GM12864 (cell line): ENCODE data around the gene ITGBL1.

Experiments
- DNase-seq: peaks from one replicate; pipeline ENCODE4 v3.0.0-alpha.2; 2011; ENCODE audit warnings: low read depth
- H3K4me3 ChIP-seq: 2 replicates; pipeline ENCODE4 v1.5.1; 2011; ENCODE audit warnings: mild to moderate bottlenecking, low read depth, low read length, control low read depth
- CTCF ChIP-seq: IDR thresholded peaks from 2 replicates; pipeline ENCODE4 v1.5.1; 2011; ENCODE audit warnings: low read depth, mild to moderate bottlenecking, moderate library complexity, low read length, control low read depth, inconsistent platforms; ENCODE audit errors: missing control alignments

The ITGBL1 gene

DNA sequence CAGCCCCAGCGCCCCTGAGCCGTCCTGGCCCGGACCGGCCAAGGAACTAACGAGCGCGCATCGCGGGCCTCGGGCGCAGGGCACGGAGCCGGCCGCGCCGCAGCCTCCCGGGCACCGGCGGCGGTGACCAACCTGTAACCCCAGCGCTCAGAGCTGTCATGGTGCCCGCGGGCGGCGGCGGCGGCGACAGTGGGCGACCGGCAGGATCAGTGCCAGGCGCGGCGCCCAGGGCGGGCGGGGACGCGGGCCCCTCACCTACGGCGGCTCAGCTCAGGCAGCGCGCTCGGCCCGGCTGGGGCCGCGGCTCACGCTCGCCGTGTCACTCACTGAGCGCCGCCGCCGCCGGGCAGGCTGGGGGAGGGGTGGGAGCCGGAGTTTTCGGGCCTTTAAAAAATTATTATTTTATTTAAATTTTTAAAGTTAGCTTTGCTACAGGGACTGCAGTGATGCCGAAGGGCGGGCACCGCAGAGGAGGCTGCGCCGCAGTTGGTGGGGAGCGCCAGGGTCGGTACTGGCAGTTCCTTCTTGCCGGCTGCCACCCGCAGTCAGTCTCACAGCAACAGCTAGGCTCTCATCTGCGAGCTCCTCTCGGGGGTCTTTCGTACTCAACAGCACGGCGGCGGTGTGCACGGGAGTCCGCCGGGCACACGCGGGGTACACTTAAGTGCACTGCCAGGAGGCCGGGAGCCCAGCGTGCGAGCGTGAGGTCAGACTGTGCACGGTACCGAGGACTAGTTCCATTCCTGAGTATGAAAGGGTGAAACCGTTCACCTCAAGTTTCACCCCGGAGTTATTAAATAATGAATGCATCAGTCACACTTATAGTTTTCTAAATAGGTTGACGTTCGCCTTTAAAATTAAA, 36.1 kb upstream of the ITGBL1 start, which contains the start of gene NALCN:
TSS of gene NALCN (minus strand) at position 328 of the 862 bp plus-strand sequence. CDS start 17,382 bp downstream, outside the sequence.
- no peak for TF ChIP-seq CTCF
- no peak within 1 kb of the TSS for H3K4me3 ChIP-seq
- DNase-seq, result no peak

- H3K4me3 ChIP-seq, result no peak overlapping the region
- DNase-seq, result no peak
- no peak for TF ChIP-seq CTCF
These were observed 35.5 kb upstream of the ITGBL1 start for GRCh38 chr13:101417043-101417406.

GRCh38 chr13:101417501-101417900, 35.0 kb upstream of the ITGBL1 start:
- TF ChIP-seq CTCF, result no peak
- DNase-seq, result no peak

GRCh38 chr13:101423872-101424271, 28.6 kb upstream of the ITGBL1 start:
- no peak for DNase-seq
- TF ChIP-seq CTCF, result no peak
- no peak overlapping the region for H3K4me3 ChIP-seq

More at GRCh38 chr13:101417501-101417900, 35.0 kb upstream of the ITGBL1 start:
- H3K4me3 ChIP-seq, result no peak overlapping the region

DNA sequence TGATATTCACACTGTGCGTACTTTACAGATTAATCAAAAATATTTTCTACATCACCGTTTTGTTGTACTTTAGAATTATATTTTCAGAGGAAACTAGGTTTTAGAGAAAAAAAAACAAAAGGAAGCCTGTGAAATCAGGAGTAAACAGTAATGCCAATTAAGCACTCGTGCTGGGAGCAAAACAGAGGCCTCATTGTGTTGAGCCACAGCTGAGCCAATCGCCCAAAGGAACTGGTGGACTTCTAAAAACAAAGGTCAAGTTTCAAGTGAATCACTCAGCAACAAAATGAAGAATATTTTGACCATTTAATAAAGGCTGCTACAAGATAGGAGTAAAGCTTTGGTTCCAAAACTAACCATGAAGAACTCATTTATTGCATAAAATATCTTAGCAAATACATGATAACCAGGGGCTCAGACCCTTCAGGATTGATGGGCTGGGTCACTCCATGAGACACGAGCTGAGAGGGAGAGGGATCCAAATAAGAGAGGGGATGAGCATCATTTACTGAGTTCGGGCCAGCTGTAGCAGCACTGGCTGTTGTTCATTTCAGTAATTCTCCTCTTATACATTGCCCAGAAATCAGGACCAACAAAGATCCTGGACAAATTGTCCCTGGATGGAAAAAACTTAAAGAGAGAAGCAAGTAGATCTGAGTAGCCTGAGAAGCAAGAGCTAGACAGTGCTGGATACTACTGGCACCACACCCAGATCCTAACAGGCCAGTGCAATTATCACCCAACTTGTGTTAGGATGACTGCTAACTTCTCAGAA, 27.9 kb upstream of the ITGBL1 start:
- no peak overlapping the region for H3K4me3 ChIP-seq
- DNase-seq, result no peak
- TF ChIP-seq CTCF, result no peak

DNA sequence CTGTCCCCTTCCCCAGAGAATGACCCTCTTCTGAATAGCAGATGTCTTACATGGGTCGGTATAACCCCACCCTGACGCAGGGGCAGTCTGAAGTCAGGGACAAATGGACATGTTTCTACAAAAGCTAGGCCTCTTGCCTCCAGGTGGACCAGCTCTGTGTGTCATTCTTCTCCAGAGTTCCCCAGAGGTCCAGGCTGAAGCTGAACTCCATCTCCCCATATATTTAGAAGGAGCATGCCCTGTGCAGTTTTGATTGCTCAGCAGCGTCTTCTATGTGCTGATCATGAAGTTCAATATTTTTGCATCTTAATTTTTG, 27.4 kb upstream of the ITGBL1 start:
- TF ChIP-seq CTCF, result no peak
- no peak for DNase-seq
- H3K4me3 ChIP-seq, result no peak overlapping the region
